Measurements from ENCODE around the gene CCN2. TPM values are rescaled to one million over a fixed set of nuclear protein-coding genes. Genes with fewer than 3 reads are reported as not detected.
A peak's percentile ranks its signal among the peaks of the same experiment; 100 is the strongest.
"Not testable (repeated sequence)": the region's sequence is repeated elsewhere in the genome, so short reads cannot be mapped to it uniquely, and the experiment has no call there.

Gene CCN2
- total RNA-seq, 1 donor from 2014 or later, result 6.7 TPM

DNA sequence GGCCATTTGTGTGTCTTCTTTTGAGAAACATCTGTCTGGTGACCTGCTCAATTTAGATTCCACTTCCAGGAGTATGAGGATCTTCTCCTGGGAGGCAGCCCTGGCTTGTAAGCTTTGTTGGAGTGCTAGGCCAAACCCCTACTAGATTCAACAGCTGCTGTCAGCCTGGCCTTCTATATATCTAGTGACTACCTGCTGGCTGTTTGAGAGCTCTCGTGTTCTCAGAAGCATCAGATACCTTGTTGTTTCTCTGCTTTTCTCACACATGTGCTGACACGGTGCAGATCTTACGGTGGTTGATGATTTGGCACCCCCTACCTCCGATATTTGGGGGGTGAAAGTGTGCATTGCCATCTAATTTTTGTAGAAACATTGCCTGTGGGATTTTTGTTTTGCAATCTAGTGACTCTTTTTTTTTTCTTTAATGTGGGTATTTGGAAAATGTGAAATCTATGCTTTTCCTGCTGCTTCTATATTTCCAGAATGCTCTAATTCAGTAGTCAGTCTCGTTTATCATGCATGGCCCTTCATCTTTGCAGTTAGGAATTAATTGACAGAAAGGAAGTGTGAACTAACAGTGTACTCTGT, 4.7 kb downstream of the CCN2 start:
- ATAC-seq (no peak), DNase-seq (ENCODE audit: low spot score) (no peak)

- ATAC-seq (no peak), DNase-seq (ENCODE audit: low spot score) (no peak)
These were observed 5.2 kb downstream of the CCN2 start for GRCh38 chr6:131945971-131946370.

DNA sequence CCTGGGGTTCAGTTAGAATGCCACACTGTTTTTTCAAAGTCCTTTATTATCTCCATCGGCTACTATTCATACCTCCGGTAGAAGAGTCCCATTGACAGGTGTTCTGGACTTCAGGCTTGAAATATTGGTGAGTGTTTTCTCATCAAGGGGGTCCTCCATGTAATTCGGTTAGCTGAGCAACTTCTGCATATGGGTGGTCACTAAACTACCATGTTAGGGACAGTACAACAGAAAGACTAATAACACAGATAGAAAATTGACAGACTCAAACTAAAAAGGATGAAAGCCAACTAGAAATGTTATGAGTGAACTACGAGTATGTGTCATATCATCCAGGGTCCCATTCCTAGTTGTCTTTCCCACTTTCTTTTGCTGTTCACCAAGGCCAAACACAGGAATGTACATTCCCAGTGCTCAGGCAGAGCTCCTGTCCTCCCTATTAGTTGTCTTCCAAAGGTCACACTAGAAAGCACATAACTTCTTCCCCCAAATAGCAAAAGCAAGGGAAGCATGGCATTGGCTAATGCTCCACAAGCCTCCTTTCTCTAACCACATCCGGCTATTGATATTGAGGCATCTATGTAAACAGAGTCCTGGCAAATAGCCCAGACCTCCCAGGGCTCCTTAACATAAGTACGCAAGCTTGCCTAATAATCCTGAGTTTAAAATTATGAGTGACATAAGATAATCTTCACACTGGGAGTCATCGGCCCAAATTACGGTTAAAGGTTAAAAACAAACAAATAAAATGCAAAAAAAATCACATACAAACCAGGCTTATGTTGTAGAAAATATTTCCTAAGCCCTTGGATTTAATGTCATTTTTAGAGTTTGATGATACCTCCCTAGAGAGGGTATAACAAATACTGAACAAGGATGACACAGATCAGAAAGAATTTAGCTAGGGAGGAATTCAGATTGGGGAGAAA, 13.2 kb downstream of the CCN2 start:
- DNase-seq (ENCODE audit: low spot score), result no peak
- peak; percentile 19 for ATAC-seq

DNA sequence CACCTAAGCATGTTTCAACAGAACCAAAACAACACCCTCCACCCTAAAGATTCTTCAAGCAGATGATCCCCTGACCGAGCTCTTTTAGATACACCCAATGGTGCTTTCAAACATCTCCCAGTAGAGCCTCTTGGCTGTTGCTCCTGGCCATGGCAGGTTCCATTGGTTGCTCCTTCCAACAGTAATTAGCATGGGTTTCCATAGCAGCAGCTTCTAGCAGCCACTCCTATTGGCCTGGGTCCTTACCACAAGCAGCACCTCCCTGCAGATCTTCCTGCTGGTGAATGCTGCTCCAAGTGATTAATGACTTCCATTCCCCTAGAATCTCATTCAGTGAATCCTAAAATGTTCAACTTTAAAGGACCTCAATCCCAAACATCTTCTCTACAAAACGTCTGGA, 13.9 kb downstream of the CCN2 start:
- no peak for ATAC-seq

DNA sequence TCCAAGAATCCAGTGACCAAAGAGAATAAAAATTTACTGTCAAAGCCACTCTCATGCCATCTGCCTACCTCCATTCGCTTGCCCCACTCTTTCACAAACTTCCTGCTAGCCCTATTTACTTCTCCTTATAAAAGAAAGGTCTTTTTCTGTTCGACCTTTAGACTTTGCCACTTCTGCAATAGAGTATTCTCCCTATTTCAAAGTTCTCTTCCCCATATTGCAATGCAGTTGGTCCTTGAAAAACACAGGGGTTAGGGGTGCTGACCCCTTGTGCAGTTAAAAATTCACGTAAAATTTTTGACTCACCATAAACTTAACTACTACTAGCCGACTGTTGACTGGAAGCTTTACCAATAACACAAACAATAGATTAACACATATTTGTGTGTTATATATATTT, 15.0 kb downstream of the CCN2 start:
- ATAC-seq (peak; percentile 26), DNase-seq (ENCODE audit: low spot score) (no peak)

More for the DNA sequence above, 13.9 kb downstream of the CCN2 start:
- DNase-seq (ENCODE audit: low spot score), result no peak

DNA sequence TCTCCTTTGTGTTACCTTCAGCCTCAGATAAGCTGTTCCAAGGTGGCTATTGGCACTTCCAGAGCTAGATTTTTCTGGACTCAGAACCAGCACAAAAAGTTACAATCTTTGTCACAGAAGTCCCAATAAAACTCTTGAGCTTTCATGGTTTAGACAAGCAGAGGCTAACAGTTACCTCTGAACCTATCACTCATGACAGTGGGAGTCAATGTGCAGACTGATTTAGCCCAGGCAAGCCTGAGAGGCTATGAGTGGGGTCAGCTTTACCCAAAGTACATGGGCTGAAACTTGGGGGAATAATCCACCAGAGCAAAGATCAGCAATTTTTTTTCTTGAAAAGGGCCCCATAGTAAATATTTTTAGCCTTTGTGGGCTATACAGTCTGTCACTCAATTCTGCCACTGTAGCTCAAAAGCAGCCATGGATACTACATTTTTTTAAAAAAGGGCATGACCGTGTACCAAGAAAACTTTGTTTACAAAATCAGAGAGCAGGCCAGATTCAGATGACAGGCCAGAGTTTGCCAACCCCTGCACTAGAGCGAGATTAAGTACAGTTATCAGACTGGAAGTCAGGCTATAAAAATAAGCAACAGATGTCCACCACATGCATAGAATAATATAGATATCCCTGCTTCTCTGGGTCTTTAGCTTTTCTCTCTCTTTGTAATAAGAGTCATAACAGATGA, 20.0 kb downstream of the CCN2 start:
- peak; percentile 86 for ATAC-seq
- DNase-seq (ENCODE audit: low spot score), result no peak

GRCh38 chr6:131929976-131930375, 21.2 kb downstream of the CCN2 start:
- DNase-seq (ENCODE audit: low spot score) (no peak), ATAC-seq (no peak)

GRCh38 chr6:131929264-131929663, 21.9 kb downstream of the CCN2 start:
- no peak for DNase-seq (ENCODE audit: low spot score)
- ATAC-seq, result no peak

DNA sequence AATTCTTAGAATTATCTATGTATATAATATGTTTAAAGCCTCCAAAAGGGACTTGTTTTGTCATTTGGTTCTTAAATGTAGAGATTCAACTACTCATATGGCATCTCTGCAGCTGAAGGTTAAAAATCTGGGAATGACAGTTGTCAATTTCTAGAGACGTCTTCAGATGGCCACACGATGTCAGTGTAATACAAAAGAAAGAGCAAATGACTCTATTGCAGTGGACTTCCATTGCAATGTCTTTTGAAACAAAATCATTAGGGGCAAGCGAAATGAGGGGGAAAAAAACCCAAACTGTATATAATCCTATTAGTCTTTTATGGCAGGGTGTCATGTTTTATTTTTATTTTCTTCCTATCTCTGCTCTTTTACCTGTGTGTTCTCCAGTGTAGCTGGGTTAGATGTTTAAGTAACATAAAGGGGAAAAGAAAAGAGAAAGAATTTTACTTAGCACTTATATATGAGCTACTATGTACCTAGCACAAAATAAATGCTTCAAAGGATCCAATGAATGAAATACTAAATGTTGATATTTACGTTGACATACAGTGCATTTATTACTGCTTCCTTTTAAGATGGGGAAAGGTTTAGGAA, 26.2 kb downstream of the CCN2 start:
- DNase-seq (ENCODE audit: low spot score), result no peak
- ATAC-seq, result peak; percentile 83

DNA sequence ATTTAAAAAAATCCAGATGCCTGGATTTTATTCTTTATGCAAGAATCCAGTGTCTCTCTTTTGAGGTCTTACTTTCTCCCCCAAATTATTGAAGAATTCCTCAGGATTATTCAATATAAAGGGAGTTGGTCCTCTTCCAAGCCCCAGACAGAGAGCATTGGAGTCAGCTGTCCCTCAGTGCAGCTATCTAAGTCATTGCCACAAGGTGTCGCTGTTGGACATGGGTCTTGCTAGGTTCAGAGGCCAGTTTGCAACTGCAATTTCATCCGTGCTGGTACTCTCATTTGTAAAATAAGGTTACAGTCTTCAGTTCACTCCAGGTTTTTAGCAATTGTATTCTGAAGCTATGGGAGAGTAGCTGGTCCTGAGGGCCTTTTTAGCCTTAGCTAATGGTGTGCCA, 27.8 kb downstream of the CCN2 start:
- ATAC-seq, result peak; percentile 98

GRCh38 chr6:131920656-131921055, 30.5 kb downstream of the CCN2 start:
- DNase-seq (ENCODE audit: low spot score) (no peak), ATAC-seq (no peak)

More for the DNA sequence above, 27.8 kb downstream of the CCN2 start:
- peak; percentile 58 for DNase-seq (ENCODE audit: low spot score)

DNA sequence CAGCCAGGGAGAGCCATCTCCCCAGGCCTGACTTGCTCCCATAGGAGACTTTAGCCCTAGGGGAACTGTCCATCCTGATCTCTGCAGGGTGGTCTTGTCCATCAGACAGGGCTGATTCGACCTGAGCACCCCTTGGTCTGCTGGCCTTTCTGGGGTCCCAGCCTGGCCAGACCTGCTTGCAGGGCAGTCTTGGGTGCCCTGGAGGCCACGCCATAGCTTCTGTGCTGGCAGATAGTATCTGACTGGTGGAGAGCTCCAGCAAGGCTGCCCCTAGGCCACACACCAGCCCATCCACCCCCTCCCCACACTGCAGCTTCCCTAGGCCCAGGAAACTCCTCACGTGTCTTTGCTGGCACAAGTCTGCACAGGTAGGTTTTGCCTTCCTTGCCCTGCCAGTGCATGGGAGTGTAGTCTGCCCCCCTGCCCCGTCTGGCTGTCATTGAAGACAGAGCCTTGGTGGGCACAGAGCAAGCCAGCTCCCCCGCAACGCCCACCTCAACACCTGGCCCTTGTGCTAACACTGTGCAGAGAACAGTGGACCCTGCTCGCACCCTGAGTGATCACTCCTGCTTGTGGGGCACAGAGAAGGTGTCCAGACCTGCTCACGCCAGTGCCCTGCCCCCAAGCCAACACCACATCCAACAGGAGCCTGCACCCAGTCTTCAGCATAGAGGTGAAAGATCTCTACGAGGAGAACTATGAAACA, 32.4 kb downstream of the CCN2 start:
- ATAC-seq (no peak), DNase-seq (ENCODE audit: low spot score) (no peak)

DNA sequence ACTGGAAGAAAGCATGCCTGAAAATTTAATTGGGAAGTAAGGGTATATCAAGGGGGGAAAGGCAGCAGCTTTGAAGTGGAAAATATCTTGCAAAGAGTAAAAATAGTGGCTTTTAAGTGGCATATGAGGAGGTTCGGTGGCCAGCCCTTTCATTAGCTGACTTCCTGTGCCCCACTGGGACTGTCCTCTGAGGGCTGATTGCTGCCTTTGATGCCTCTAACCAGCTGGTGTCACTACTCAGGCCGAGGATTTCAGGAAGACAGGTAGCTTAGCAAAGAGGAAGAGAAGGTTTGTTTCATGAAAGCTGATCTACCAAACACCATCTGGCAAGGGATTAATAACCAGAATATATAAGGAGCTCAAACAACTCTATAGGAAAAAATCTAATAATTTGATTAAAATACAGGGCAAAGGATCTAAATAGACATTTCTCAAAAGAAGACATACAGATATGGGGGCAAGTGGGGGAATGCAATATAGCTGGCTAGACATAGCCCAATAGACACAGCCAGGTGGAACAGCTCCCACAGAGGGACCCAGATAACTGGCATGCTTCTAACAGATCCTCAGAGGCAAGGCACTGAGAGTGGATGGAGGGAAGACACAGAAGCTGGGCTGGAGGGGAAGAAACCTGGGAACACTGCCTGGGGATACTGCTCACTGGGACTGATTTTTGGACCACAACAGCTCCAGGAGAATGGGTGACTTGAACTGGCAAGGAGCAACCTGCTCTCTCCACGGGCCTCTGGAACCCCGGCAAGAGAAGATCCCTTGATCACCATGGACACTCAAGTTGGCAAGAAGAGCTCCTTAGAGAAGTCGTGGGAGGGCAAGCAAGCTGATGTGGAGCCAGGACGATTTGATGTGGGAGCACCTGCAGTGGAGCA, 33.2 kb downstream of the CCN2 start:
- ATAC-seq, result no peak
- no peak for DNase-seq (ENCODE audit: low spot score)

- ATAC-seq (no peak), DNase-seq (ENCODE audit: low spot score) (no peak)
These were observed 33.9 kb downstream of the CCN2 start for GRCh38 chr6:131917318-131917717.

DNA sequence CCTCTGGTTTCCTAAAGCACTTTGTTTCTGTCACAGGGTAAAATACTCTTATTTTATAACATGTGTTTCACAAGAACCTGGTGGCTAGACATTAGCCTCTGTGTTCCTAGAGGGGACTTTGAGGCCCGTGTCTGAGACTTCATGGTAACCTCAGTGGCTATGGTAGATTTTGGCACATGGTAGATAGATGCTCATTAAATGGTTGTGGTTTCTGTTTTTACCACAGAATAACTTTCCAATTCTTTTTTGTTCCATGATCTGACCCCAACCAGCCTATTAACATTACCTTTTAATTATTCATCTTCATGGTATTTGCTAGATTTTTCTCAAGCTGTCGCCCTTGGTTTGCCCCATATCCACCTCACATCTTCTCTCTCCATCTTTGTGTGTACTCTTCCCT, 34.3 kb downstream of the CCN2 start:
- no peak for ATAC-seq
- DNase-seq (ENCODE audit: low spot score), result no peak

DNA sequence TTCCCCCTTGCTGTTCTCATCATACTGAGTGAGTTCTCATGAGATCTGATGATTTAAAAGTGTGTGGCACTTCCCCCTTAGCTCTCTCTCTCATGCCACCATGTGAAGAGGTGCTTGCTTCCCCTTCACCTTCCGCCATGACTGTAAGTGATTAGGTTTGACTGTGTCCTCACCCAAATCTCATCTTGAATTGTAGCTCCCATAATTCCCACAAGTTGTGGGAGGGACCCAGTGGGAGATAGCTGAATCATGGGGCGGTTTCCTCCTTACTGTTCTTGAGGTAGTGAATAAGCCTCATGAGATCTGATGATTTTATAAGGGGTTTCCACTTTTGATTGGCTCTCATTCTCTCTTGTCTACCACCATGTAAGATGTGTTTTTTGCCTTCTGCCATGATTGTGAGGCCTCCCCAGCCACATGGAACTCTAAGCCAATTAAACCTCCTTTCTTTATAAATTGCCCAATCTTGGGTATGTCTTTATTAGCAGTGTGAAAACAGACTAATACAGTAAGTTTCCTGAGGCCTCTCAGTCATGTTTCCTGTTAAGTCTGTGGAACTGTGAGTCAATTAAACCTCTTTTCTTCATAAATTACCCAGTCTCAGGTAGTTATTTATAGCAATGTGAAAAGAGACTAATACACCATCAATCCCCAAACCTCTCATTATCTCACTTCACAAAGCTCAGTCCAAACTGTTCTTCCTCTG, 34.9 kb downstream of the CCN2 start:
- not testable (repeated sequence) for DNase-seq (ENCODE audit: low spot score); ATAC-seq

DNA sequence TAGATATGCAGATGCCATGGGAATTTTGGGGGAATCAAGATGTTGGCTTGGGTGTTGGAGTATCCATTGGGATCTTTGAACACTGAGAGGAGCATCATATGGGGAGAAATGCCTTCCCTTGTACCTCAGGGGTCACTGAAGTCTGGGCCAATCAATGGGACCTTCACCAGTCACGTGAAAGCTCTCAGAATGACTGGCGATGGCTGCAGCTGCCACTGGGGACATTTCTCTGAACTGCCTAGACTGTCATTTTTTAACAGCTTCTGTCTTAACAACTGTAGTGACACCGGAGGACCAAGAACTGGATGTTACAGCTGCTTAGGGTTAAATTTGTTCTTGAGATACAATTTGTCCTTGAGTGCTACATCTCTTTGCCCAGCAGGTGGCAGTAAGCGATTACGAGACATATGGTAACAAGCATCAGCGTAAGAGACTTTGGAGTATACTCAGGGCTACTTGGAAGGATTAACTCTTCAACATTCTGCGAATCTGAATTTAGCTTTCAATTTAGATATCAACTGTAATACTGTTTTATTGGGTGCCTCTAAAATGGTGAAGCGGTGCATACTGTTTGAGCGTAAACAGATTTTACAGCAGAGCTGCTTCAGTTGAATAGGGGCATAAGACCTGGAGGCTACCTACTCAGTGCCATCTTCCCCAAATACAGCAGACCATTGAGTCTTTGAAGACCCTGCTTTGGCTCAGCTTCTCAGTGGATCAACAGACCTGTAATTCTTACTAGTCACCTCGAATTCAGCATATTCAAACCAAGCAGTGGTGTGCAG, 36.0 kb downstream of the CCN2 start:
- ATAC-seq, result peak; percentile 91
- no peak for DNase-seq (ENCODE audit: low spot score)

GRCh38 chr6:131914234-131914633, 36.9 kb downstream of the CCN2 start:
- DNase-seq (ENCODE audit: low spot score) (no peak), ATAC-seq (no peak)
